Uterus (tissue), 4 donors: ENCODE measurements around the gene TTLL8. TPM values are rescaled to one million over a fixed set of nuclear protein-coding genes. Genes with fewer than 3 reads are reported as not detected.

Source experiments
- DNase-seq, 2 donors: peaks; one replicate each; pipeline ENCODE4 v3.0.0-alpha.2; 2019 to 2020
- H3K27ac ChIP-seq, 2 donors: fragments of 200-600 bp; sonication (generic); 1 replicate in 1 of 2; 2 replicates in 1 of 2; pipeline ENCODE4 v1.5.1; 2016 to 2018
- H3K27me3 ChIP-seq, 2 donors: fragments of 200-600 bp; sonication (generic); one replicate each; pipeline ENCODE4 v1.5.1; 2018 to 2019; ENCODE audit warnings: control low read depth in 1 of 2
- H3K36me3 ChIP-seq, 2 donors: fragments of 200-600 bp; sonication (generic); one replicate each; pipeline ENCODE4 v1.5.1; 2019; ENCODE audit warnings: control low read depth in 1 of 2
- H3K4me1 ChIP-seq, 2 donors: fragments of 200-600 bp; sonication (generic); one replicate each; pipeline ENCODE4 v1.5.1; 2018 to 2019; ENCODE audit warnings: control low read depth in 1 of 2
- H3K4me3 ChIP-seq, 2 donors: fragments of 200-600 bp; sonication (generic); 1 replicate in 1 of 2; 2 replicates in 1 of 2; pipeline ENCODE4 v1.5.1; 2018 to 2019; ENCODE audit warnings: mild to moderate bottlenecking in 1 of 2
- H3K9me3 ChIP-seq, 2 donors: fragments of 200-600 bp; sonication (generic); one replicate each; pipeline ENCODE4 v1.5.1; 2019; ENCODE audit warnings: control low read depth in 1 of 2
- POLR2A ChIP-seq, 2 donors: fragments of 450-650 bp; IDR thresholded peaks; one replicate each; pipeline ENCODE4 v1.6.1; 2016; ENCODE audit warnings: antibody characterized with exemption in 2 of 2, mild to moderate bottlenecking in 1 of 2, moderate library complexity in 1 of 2
- intact Hi-C: fragments of 100-400 bp; cut with DNase I; formaldehyde crosslinking; loops from one replicate; pipeline ENCODE4 v1.15.1; 2023; ENCODE audit warnings: low total_unique reads
- total RNA-seq, 4 donors: library from RNA; depleted of rRNA in 3 of 4; stranded (reverse); fragments of >200 nt in 3 of 4; gene quantifications; one replicate each; pipeline versions ENCODE4 v1.1.0 to v1.2.4, GENCODE V29; 2014 to 2023
- TF ChIP-seq, protein P1 (sequence below), 4 experiments: fragments of 200-600 bp in 2 of 4; fragments of 450-650 bp in 2 of 4; sonication (generic) in 2 of 4; IDR thresholded peaks; one replicate each; pipeline ENCODE4 v1.5.1; 2016 to 2019; ENCODE audit warnings: antibody characterized with exemption in 4 of 4, mild to moderate bottlenecking in 2 of 4, moderate library complexity in 1 of 4
- donor health status: DM: yes; HTN: yes; CAD: no.

TTLL8 gene
- total RNA-seq, 4 donors from 2014 or later, result not detected

DNA sequence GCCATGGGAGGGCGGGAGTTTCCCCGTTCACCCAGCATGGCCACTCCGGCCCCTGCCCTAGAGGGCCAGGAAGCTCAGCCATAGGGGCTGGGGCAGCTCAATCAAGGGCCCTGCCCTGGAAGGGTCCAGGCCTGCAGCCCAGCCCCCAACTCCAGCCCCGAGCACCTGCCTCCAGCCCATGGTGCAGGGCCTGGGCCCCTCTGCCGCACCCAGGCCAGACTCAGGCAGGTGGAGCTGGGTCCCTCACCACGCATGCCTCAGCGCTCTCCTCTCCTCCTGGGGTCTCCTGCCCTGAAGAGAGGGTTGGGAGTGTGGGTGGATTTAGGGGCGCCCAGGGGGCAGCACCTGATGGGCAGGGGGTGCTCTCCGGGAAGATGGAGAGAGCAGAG, 14.1 kb upstream of the TTLL8 start:
- H3K36me3 ChIP-seq, result no peaks in the 10 kb centered on the region
- no peaks in the 10 kb centered on the region for H3K9me3 ChIP-seq
- no peak for DNase-seq
- H3K27ac ChIP-seq, result no peak overlapping the region
- H3K4me1 ChIP-seq, result no peaks in the 10 kb centered on the region
- H3K4me3 ChIP-seq, result no peak overlapping the region
- intact Hi-C loops, result no loop called here
- no peaks in the 10 kb centered on the region for H3K27me3 ChIP-seq
- TF ChIP-seq, protein P1, sequence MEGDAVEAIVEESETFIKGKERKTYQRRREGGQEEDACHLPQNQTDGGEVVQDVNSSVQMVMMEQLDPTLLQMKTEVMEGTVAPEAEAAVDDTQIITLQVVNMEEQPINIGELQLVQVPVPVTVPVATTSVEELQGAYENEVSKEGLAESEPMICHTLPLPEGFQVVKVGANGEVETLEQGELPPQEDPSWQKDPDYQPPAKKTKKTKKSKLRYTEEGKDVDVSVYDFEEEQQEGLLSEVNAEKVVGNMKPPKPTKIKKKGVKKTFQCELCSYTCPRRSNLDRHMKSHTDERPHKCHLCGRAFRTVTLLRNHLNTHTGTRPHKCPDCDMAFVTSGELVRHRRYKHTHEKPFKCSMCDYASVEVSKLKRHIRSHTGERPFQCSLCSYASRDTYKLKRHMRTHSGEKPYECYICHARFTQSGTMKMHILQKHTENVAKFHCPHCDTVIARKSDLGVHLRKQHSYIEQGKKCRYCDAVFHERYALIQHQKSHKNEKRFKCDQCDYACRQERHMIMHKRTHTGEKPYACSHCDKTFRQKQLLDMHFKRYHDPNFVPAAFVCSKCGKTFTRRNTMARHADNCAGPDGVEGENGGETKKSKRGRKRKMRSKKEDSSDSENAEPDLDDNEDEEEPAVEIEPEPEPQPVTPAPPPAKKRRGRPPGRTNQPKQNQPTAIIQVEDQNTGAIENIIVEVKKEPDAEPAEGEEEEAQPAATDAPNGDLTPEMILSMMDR (IDR thresholded peaks at IDR 0.05), result no peak
- no peak for TF ChIP-seq POLR2A (IDR thresholded peaks at IDR 0.05)

DNA sequence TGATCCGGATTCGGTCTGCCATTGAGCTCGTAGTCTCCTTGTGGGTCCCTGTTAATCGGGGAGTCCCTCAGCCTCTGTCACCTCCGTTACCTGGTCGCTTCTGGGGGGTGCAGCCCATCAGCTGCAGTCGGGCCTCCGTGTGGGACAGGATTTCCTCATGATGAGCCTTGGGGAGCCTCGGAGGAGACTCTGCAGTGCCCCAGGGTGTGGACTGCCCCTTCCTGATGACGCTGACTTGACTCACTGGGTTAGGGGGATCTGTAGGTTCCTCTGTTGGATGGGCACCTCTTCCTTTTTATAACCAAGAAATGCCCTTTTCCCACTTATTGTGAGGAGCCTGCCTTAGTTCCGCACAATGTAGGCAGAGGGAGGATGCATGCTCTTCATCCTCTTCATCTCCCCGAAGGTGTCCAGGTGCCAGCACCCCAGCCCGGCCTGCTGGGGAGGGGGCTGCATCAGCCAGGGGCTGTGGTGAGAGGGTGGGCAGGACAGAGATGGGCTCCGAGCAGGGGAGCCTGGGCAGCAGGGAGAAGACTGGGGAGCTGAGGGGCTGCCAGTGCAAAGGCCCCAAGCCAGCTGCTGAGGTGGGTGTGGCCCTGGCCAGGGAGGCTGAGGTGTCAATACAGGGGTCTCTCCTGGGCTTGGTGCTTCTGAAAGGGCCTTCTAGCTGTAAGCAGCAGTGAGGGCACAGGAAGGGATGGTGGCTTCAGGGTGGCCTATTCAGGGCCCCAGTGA, 13.5 kb upstream of the TTLL8 start:
- no peaks in the 10 kb centered on the region for H3K4me1 ChIP-seq
- no peak for DNase-seq

GRCh38 chr22:50070366-50070765, 12.3 kb upstream of the TTLL8 start:
- Histone ChIP-seq H3K9me3 (no peaks in the 10 kb centered on the region), H3K27me3 (no peaks in the 10 kb centered on the region), H3K4me3 (no peak overlapping the region), H3K27ac (no peak overlapping the region), H3K36me3 (no peaks in the 10 kb centered on the region), H3K4me1 (no peaks in the 10 kb centered on the region)
- intact Hi-C loops, result no loop called here
- DNase-seq, result no peak
- TF ChIP-seq POLR2A (IDR thresholded peaks at IDR 0.05), result no peak
- TF ChIP-seq, protein P1 (IDR thresholded peaks at IDR 0.05), result no peak

More for the DNA sequence above, 13.5 kb upstream of the TTLL8 start:
- Histone ChIP-seq H3K27me3 (no peaks in the 10 kb centered on the region), H3K27ac (no peak overlapping the region), H3K9me3 (no peaks in the 10 kb centered on the region), H3K4me3 (no peak overlapping the region), H3K36me3 (no peaks in the 10 kb centered on the region)
- intact Hi-C loops, result no loop called here
- no peak for TF ChIP-seq POLR2A (IDR thresholded peaks at IDR 0.05)
- TF ChIP-seq, protein P1 (IDR thresholded peaks at IDR 0.05), result no peak

- DNase-seq, result no peak
- TF ChIP-seq POLR2A (IDR thresholded peaks at IDR 0.05), result no peak
- Histone ChIP-seq H3K4me3 (no peak overlapping the region), H3K36me3 (no peaks in the 10 kb centered on the region), H3K9me3 (no peaks in the 10 kb centered on the region), H3K27me3 (no peaks in the 10 kb centered on the region), H3K27ac (no peak overlapping the region), H3K4me1 (no peaks in the 10 kb centered on the region)
- intact Hi-C loops, result no loop called here
Measured at GRCh38 chr22:50068096-50068495, 10.0 kb upstream of the TTLL8 start.

- Histone ChIP-seq H3K36me3 (no peaks in the 10 kb centered on the region), H3K4me1 (no peaks in the 10 kb centered on the region), H3K27me3 (no peaks in the 10 kb centered on the region), H3K27ac (no peak overlapping the region), H3K9me3 (no peaks in the 10 kb centered on the region), H3K4me3 (no peak overlapping the region)
- no peak for DNase-seq
- TF ChIP-seq, protein P1 (IDR thresholded peaks at IDR 0.05), result no peak
- TF ChIP-seq POLR2A (IDR thresholded peaks at IDR 0.05), result no peak
- intact Hi-C loops, result no loop called here
Measured at GRCh38 chr22:50067244-50067643, 9.1 kb upstream of the TTLL8 start.
